HG03439 (cell line): ENCODE measurements around the gene KRTAP10-4.

Experiments used
- ATAC-seq: cut with Tn5 transposase; IDR thresholded peaks from one replicate; pipeline ENCODE4 v1.9.1; 2021; ENCODE audit warnings: mild to moderate bottlenecking, moderate library complexity; ENCODE audit not compliant: unreplicated experiment

Gene KRTAP10-4

DNA sequence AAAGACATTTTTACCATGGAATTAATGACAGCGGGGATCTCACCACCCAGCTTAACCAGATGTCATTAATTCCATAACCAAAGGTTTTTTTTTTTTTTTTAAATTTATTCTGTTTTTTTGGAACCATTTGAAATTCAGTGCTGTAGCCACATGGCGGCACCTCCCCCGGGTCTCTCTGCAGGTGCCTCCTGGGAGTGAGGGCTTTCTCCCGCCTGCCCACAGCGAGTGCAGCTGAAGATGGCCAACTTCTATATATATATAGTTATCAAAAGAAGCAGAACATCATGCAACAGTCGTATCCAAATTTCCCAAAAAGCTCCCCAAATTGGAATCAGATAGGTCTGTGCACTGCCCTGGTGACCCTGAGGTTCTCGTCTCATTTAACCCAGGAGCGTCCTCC lies 41.9 kb downstream of the KRTAP10-4 start:
- no peak for ATAC-seq

GRCh38 chr21:44615911-44616590 lies 42.5 kb downstream of the KRTAP10-4 start:
- no peak for ATAC-seq

DNA sequence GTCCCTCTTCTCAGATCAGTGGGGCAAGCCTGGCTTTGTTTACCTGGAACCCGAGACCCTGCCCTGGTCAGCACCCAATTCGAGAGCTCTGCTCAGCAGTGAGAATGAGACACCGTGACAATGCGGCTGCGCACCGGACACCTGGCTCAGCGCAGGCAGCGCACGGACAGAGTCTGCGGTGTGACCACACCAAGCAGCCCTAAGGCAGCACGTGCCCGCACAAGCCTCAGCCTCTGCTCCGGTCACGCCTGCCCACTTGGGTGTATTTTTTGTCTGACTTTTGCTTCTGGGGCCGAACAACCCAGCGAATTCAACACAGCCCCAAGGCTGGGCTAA lies 43.0 kb downstream of the KRTAP10-4 start:
- ATAC-seq = no peak

- ATAC-seq = no peak
Measured at GRCh38 chr21:44617071-44617501, 43.6 kb downstream of the KRTAP10-4 start.

DNA sequence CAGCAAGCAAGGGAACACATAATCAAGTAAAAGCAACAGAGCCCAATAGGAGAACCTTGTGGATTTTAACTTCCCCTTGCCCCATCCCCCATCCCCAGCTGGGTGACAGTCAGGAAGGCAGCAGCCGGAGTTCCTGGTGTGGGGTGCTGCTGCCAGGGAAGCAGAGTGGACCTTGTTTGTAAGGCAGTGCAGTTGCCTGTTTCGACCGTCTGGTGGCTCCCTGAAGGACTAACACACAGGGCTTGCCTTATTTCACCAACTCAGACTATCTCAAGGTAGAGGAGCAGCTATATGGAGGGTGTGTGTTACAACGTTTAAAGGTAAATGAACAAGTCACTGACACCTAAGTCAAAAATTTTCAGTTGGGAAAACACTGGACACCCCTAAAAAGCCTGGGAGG lies 45.0 kb downstream of the KRTAP10-4 start:
- ATAC-seq = no peak

- no peak for ATAC-seq
Measured at GRCh38 chr21:44618909-44619308, 45.4 kb downstream of the KRTAP10-4 start.

GRCh38 chr21:44619886-44620285 lies 46.4 kb downstream of the KRTAP10-4 start:
- ATAC-seq = no peak

DNA sequence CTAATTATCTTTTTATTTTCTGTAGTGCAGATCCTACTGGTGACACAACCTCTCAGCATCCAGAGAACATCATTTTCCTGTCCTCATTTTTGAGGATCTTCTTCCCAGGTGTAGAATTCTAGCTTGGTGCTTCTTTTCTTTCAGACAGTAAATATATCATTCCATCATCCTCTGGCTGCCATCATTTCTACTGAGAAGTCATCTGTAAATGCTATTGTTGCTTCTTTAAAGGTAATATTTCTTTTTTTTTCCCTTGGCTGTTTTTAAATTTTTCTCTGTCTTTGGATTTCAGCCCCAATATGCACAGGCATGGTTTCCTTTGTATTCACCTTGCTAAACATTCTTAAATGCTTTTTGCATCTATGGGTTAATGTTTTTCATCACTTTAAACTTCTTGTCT lies 50.0 kb downstream of the KRTAP10-4 start:
- ATAC-seq = no peak
